Activated gamma-delta T cell treated with anti-CD3 and anti-CD28 coated beads, Interleukin-2, amount 50 U/mL, for 16 hours (primary cell): ENCODE results near the gene PRSS16.

ENCODE experiments used
- DNase-seq: peaks from one replicate; pipeline ENCODE4 v3.0.0-alpha.2; 2020; ENCODE audit warnings: low read depth

The PRSS16 gene

GRCh38 chr6:27286141-27286540 is 38.6 kb downstream of the PRSS16 start:
- DNase-seq, result no peak

DNA sequence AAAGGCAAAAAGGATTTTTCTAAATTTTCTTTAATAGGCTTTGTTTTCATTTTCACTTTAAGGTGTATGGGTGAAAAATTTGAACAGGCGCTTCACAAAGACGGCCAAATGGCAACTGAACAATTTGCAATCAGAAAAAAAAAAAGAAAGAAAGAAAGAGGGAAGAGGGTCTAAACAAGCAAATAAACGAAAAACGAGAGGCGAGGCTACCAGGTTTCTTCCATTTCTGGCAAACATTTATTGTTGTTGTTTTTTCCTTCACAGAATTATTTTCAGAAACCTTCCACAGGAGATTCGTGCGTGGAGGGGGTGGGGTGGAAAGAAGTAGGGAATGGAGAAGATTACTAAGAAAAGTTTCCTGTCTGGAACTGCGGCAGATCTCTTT is 40.2 kb downstream of the PRSS16 start:
- DNase-seq, result no peak

GRCh38 chr6:27288136-27289044 is 40.9 kb downstream of the PRSS16 start:
- no peak for DNase-seq

DNA sequence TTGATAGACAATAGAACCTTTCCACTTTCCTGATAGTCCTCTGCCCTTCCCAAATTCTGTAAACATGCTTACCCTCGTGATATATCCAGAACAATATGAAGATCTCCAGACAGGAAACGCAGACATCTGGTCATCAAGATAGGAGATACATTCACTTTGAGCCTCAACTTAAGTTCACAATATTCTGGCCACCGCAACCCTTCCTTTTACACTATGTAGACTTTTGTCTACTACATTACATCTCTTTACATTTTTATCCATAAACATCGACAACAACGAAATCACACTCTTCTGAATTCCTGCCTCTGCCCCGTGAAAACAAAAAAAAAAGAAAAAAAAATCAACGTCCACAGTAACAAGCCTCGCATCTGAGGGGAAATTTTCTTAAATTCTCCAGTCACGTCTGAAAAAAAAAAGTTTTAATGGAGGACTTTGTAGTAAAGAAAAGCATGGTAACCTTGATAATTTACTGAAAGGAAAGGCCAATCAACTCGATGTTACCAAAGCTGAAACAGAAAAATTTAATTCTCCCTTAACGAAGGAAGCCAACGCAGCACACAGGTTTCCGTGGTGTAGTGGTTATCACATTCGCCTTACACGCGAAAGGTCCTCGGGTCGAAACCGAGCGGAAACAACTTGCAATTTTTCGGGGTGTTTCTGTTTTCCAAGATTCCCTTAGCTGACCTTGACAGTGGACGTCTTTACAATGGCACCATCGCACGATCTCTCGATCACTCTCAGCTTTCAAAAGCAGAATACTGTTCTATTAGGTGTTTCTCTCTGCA is 42.8 kb downstream of the PRSS16 start:
- DNase-seq, result no peak

- DNase-seq, result no peak
Observed at GRCh38 chr6:27290850-27291208, 43.3 kb downstream of the PRSS16 start.

DNA sequence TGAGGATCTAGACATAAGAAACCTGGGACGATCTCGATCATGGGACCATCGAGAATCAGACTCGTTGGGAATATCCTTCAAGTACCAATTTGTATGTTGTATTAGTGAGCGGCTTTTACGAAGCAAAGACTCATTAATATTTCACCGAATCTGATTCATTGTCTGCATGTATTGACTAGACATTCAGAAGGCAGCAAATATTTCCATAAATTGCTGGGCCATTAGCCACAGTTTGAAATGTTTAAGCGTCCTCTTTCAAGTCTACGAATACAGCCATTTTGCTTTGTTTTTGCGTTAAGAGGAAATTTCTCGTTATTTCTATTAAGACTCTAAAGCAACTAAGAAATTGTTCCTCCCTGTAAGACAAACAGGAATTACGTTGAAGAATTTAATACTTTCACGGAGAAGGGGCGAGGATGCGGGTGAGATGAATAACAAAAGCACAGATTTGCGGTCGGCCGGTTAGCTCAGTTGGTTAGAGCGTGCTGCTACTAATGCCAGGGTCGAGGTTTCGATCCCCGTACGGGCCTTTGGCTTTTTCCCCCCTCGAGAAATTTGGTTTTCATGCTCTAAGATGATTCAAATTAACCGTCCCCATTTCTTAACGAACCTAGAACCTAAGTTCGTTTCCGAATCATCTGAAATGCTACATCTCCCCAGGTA is 46.1 kb downstream of the PRSS16 start:
- DNase-seq, result no peak

GRCh38 chr6:27294409-27294808 is 46.9 kb downstream of the PRSS16 start:
- no peak for DNase-seq

DNA sequence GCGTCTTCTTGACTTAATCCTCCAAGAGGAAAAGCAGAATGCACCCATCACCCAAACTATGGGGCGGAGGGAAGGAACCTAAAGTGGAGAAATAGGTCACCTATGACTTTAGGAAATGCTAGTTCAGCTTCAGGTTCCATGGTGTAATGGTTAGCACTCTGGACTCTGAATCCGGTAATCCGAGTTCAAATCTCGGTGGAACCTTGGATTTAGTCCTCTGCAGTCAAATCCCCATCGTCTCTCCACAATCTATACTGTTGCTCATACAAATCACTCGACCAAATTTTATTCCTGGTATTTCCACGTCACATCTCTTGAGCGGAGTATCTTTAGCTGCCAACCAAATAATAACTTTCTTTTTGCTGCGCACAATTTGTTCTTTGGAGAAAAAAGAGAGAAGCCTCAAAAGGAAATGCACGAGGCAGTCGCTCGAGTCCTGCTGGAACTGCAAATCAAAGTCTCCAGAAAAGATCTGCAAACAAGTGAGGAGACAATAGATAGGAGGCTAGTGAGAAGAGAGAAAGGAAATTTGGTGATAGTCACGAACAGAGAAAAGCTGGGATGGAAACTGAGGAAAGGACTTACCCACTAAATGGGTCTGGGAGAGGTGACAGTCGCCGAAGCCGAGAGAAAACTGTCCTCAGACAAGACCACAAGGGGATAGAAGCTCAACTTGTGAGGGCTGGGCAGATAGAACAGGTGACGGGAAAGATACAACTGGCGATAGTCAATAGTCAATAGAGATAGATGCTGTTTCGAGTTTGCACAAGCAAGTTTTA is 48.0 kb downstream of the PRSS16 start:
- no peak for DNase-seq

DNA sequence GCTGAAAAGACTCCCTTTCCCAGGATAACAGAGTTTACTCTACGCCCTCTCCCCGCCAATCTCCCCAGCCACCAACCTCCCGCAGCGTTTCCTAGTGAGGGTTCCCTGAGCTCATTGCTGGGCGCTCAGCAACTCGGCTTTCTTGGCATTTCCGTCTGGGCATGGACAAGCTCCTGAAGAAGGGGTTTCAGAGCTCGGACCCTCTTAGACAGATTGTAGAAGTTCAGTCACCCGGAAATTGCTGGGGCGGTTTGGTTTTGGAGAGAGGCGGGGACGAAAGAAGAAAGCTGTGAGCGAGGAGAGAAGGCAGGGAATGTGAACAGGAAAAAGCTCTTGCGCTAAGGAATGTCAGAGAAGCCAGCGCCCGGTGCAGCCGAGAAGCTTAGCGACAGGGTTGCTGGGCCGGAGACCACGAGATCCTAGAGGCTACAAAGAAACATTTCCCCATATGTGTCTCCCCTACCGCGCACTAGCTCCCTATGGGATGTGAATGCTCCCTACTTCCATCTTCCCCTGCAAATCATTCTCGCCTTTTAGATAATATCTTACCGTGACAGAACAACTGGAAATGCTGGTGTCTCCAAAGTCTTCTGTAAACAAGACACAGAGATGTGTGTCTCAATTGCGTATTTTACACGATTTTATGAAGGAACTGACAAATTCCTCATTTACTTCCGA is 48.7 kb downstream of the PRSS16 start:
- DNase-seq, result no peak

DNA sequence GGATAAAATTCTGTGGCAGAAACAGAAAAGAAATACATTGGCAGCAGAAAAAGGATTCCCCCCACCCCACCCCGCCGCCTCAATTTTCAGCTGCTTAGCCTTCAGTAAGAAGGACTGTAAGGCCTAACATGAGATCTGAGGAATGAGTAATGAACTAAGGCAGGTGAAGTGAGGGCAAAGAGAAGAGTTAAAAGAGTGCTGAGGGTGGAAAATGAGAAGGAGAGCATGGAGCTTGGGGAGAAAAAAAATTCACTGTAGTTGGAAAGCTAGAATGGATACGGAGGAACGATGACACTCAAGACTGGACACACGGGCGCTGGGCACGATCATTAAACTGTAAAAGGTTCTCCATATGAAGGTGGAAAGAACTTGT is 50.0 kb downstream of the PRSS16 start:
- DNase-seq, result no peak

DNA sequence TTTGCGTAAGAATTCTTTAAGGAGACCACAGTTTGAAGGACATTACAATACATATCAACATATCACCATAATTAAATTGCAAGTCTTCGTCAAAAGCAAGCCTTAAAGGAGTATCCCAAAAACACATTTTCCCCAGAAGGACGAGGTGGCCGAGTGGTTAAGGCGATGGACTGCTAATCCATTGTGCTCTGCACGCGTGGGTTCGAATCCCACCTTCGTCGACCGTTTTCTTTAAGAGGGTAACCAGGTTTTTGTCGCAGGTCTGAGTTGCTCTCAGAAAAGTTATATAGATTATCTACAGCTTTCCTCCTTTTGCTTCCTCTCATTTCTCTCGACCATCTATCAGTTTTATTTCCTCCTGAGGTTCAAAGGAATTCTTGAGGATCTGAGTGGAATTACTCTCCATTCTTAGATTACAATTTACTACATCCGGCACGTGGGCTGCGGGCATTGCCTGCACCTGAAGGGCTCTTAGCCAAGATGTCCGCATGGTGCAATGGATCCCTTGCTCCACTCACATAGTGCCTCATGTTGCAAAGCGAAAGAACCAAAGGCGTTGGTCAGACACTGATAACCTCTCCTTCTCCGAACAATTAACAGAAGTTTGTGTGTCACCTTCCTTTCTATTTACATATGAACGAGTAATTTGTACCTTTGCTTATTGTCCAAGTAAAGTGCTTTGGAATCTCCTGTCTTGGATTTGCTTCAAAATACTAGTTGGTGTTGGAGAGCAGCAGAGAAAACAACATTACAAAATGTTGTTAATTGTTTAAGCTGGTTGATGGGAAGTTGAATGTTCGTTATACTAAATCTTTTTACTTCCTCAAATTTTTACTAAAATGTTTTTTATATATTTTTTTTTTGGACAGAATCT is 50.6 kb downstream of the PRSS16 start:
- no peak for DNase-seq

- no peak for DNase-seq
Observed at GRCh38 chr6:27303613-27304272, 56.2 kb downstream of the PRSS16 start.
